Activated CD4-positive, alpha-beta T cell treated with anti-CD3 and anti-CD28 coated beads, Interleukin-2, amount 50 U/mL, for 48 hours (primary cell): ENCODE results near the gene GABARAP.
A peak's percentile ranks its signal among the peaks of the same experiment; 100 is the strongest.

Source experiments
- DNase-seq, 2 experiments: peaks; one replicate each; pipeline ENCODE4 v3.0.0-alpha.2; 2020

The GABARAP gene

DNA sequence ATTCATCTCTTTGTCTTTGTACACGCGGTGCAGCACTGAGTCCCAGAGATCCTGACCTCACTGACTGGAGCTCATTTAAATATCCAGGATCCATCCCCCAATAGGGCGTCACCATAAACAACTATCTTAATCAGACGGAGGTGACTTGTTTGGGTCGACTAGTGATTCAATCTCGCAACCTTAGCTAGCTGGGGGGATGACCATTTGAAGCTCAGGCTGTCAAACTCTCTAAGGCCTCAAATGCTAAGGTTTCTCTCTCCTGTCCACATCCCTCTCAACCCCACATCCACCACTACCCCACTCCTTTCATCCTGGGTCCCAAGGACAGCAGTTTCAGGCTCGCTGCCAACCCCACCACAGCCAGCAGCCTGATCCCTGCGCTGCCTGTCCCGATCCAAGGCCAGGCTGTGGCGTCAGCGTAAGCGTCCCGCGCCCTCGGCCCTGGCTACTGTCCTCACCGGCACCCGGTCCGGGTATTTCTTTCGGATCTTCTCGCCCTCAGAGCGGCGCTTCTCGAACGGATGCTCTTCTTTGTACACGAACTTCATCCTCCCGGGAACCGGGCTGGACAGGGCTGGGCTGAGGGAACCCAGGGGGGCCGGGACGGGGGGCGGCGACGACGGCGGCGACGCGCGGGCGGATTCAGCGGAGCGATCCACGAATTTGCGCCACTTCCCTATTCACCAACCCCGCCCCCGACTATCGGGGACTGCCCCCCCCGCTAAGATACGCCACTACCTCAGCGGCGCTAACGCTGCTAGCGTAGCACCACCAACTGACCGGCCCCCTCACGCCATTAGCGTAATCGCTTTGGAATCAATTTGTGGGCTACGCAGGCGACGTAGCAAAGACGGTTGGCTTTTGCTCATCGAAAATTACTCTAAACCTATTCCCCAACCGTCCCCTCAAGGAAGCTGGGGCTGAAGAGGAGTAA, at the start of gene GABARAP:
Gene GABARAP, minus strand, starts transcription at position 667 of the 934 bp plus-strand sequence. Its CDS starts 119 bp downstream, at position 548.
- peak; percentile 94 to 96 for DNase-seq

DNA sequence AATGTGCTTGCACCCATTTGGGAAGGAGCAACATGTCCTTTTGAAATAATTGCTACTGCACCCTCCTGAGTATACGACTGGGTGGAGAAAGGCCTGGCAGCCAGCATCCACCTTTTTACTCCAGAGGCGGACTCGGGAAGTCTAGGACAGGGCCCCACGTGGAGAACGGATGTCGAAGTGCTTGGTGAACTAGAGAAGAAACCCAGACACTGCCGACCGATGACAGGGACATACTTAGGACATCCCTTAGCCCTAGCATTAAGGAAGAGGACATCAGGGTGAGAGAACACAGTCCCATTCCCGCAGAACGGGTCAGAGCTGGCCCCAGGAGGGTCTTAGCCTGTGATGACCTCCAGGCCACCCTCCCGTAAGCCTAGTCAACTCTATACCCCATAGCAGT, 48.4 kb upstream of the GABARAP start:
- DNase-seq: no peak

DNA sequence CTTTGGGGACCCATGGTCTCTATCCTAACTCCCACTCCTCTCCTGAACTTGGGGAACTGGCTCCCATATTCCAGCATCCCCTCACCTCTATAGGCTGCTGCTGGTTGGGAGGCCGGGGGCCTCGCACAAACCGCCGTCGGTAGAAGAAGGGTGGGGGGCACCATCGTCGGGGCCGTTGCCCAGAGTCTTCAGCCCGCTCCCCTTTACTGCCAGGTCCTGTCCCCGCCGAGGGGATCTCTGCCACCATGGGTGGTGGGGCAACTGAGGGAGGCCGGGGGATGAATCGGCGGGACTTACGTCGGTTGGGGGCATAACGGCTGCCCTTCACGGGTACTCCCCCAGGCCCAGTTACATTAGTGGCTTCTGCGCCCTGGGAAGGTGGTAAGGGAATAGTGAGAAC, 47.9 kb upstream of the GABARAP start:
- DNase-seq: no peak

DNA sequence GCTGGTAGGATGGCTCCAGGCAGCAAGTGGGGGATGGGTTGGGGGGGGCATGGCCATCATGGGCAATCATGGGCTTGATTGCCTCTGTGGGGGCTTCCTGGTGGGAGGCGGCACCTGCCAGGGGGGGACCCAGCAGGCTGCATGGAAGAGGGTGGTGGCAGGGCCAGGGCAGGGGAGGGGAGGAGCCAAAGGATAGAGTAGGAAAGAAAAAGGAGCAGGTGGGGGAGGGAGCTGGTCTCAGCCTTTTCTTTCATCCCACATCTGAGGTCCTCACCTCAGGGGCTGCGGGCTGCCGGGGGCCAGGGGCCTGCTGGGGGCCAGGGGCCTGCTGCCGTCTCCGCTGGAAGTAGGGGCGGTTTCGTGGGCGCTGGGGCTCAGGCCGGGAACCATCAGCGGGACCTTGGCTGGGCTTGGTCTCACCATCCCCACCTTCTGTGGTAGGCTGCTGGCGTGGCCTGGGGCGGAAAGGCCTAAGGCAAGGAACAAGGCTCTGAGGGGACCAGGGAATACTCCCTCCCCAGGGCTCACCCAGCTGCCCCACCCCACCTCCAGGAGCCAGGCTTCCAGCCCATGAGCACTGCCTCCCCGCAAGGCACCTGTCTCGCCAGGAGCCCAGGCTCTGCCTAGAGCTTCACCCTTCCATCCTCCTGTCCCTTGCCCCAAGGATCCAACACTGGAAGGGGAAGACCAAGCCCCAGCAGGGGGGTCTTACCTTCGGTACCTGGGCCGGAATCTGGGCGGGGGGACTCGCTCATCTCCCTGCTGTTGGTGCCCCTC, 47.2 kb upstream of the GABARAP start:
- no peak for DNase-seq

DNA sequence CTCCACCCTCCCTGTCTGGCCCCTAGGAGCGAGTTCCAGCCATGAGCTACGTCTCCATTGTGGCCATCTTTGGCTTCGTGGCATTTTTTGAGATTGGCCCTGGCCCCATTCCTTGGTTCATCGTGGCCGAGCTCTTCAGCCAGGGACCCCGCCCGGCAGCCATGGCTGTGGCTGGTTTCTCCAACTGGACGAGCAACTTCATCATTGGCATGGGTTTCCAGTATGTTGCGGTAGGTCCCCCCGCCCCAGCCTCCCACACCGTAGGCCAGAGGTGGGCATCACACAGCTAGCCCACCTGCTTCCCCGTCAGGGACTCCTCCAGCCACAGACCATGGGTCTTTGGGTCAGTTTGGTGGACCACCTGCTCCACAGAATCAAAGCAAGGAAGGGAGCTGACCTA, 43.4 kb upstream of the GABARAP start:
- DNase-seq: no peak

DNA sequence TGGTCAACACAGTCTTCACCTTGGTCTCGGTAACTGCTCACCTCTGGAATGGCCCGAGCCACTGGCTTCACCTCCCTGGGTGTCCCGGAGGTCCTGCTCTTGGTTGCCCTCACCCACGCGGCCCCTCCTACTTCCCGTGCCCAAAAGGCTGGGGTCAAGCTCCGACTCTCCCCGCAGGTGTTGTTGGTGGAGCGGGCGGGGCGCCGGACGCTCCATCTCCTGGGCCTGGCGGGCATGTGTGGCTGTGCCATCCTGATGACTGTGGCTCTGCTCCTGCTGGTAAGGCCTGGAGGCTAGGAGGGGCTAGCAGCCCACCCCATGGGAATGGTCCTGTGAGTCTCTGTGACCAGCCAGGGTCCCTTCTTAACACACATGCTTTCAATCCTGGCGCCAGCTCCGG, 42.7 kb upstream of the GABARAP start:
- DNase-seq: no peak

DNA sequence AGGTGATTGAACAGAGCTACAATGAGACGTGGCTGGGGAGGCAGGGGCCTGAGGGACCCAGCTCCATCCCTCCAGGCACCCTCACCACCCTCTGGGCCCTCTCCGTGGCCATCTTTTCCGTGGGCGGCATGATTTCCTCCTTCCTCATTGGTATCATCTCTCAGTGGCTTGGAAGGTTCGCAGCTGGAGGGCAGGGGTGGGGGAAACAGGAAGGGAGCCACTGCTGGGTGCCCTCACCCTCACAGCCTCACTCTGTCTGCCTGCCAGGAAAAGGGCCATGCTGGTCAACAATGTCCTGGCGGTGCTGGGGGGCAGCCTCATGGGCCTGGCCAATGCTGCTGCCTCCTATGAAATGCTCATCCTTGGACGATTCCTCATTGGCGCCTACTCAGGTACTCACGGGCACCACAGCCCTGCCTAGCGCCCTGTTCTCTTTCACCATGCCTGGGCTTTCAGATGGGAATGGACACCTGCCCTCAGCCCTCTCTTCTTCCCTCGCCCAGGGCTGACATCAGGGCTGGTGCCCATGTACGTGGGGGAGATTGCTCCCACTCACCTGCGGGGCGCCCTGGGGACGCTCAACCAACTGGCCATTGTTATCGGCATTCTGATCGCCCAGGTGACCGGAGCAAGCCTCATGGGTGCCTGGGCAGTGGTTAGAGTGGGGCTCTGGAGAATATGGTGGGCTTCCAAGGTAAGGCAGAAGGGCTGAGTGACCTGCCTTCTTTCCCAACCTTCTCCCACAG, 41.4 kb upstream of the GABARAP start:
- no peak for DNase-seq

DNA sequence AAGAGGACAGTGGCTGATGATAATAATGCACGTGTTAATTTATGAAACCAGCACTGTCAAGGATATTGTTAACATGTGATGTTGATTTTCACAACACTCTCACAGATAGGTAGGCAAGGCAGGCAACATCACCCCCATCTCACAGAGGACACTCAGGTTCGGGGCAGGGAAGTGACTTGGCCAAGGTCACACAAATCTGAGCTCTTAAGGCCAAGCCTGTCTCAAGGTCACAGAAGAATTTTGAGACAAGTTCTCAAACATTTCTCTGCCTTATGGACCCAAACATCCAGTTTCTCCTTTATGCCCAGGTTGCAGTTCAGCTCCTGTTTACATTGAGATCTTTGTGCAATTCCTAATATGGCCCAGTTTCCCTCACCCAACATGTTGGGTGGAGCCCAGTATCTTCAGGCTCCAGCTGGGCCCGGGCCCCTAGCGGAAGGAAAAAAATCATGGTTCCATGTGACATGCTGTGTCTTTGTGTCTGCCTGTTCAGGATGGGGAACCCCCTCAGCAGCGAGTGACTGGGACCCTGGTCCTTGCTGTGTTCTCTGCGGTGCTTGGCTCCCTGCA, 40.6 kb upstream of the GABARAP start:
- DNase-seq: no peak

DNA sequence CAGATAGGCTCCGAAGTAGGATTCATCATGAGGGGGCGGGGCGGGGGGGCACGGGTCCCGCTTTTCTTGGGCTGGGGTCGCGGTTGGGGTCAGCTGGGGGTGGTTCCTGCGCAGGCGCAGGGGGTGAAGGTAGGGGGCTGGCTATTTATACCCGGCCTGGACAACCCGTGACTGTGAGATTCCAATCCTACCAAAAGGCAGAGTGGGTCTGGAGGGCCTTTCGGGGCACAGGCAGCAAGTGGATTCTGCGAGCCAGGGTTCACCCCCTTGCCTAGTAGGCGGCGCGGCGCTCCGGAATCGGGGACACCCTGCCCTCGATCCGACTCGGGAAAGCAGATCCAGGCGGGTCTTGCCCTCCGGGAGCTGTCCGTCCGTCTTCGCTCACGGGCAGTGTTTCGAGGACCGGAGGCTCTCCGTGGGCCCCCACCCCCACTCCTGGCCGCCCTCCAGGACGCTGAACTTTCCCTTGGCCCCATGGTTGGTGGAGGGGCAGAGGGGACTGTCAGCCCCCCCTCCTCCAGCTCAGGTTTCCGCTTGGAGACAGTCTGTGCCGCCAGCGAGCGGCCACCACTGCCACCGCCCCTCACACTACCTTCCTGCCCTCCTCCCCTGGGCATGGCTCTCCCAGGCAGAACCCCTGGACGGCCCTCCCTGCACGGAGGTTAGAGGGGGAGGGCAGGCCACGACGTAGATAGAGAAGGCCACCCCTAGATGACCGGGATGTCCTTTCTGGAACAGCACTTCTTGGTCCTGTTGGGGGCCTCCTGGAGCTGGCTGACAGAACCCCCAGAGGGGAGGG, 39.9 kb upstream of the GABARAP start:
- no peak for DNase-seq

DNA sequence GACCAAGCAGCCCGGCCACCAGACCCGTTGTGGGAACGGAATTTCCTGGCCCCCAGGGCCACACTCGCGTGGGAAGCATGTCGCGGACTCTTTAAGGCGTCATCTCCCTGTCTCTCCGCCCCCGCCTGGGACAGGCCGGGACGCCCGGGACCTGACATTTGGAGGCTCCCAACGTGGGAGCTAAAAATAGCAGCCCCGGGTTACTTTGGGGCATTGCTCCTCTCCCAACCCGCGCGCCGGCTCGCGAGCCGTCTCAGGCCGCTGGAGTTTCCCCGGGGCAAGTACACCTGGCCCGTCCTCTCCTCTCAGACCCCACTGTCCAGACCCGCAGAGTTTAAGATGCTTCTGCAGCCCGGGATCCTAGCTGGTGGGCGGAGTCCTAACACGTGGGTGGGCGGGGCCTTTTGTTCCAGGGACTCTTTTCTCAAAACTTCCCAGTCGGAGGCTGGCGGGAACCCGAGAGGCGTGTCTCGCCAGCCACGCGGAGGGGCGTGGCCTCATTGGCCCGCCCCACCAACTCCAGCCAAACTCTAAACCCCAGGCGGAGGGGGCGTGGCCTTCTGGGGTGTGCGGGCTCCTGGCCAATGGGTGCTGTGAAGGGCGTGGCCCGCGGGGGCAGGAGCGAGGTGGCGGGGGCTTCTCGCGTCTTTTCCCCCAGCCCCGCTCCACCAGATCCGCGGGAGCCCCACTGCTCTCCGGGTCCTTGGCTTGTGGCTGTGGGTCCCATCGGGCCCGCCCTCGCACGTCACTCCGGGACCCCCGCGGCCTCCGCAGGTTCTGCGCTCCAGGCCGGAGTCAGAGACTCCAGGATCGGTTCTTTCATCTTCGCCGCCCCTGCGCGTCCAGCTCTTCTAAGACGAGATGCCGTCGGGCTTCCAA, 39.1 kb upstream of the GABARAP start, which contains the start of gene SLC2A4:
Gene SLC2A4, plus strand, starts transcription at position 645 of the 879 bp plus-strand sequence. Its CDS starts 217 bp downstream, at position 862.
- peak; percentile 93 to 94 for DNase-seq

DNA sequence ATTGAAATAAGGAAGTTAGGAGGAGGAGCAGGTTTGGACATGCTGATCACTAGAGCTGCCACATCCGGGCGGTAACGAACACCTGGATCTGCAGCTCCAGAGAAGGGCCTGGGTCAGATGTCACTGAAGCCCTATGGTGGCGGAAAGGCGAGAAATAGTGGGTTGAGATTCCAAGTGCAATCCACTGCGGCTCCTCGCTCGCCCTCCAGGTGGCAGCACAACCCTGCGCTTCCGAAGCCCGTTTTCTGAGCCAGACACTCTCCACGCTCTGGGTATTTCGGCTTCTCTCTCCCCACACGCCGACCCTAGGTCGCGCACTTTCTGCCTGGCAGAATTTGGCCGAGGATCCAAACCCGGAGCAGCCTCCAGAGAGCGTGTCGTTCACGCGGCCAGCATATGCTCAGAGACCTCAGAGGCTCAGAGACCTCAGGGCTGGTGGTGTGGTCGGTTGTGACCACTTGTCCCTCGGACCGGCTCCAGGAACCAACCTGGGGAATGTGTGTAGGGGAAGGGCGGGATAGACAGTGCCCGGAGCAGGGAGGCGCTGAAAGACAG, 38.3 kb upstream of the GABARAP start:
- peak; percentile 86 to 90 for DNase-seq

DNA sequence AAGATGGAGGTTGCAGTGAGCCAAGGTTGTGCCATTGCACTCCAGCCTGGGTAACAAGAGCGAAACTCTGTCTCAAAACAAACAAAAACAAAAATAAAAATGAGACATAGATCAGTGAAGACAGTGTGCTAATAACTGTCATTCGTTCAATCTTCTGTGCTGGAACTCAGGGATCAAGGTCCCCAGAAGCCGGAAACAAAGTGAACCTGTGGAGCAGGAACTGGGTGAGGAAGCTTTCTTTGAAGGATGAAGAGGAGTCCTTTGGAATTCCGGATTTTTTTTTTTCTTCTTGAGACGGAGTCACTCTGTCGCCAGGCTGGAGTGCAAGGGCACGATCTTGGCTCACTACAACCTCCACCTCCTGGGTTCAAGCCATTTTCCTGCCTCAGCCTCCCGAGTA, 37.2 kb upstream of the GABARAP start:
- no peak for DNase-seq

DNA sequence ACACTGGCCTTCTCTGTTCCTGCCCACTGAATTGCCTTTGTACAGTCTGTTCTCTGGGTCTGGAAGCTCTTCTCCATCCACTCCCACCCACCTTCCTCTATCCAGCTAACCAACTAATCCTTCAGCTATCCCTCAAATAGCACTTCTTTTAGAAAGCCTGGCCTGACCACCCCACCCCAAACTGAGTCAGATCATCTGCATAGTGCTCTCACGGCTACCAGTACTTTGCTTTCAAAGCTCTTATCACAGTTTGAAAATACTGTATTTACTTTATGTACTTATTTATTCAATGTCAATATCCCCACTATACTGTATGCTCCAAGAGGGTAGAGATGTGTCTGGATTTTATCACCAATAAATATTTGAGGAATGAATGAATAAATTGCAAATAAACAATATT, 24.5 kb upstream of the GABARAP start:
- DNase-seq: no peak

DNA sequence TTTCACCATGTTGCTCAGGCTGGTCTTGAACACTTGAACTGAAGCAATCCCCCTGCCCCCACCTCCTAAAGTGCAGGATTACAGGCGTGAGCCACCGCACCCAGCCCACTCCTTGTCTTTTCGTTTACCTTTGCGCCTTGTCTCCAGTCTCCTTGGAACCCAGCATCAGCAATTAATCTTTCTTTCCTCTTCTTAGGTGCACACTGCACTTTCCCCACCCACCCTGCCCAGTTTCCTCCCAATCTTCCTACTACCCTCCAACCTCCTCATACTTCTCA, 21.5 kb upstream of the GABARAP start:
- DNase-seq: no peak

DNA sequence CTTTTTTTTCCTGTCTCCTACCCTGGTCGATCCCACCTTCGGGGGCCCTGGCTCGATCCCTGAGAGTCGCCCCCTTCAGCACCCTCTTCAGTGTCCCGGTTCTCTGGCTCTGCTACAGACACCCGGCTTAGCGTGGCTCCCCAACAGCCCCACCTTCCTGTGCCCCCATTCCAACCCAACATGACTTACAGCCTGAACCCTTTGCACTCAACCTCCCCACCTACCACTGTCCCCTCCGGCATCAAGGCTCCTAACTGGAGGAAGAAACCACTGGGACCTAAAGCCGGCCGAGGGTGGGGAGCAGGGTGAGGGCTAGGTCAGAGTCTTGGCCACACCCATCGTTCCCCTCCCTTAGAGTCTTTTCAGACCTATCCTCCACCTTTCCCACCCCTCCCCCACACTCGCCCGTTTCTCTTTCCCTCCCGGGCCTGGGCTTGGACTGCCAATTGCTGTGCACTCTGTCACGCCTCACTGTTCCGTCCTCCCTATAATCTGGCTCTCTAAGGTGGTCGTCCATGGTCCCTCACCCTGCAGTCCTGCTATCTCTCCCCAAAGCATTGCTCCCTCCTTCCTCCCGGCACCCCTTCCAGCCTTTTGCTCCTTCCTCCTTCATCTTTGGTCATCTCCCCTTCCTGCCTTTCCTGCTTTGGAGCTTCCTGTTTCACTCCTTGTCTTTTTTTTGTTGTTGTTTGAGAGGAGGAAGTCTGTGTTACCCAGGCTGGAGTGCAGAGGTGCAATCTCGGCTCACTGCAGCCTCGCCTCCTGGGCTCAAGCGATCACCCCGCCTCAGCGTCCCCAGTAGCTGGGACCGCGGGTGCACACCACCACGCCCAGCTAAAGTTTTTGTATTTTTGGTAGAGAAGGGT, 20.9 kb upstream of the GABARAP start:
- DNase-seq: peak in 1 of 2 experiments; percentile 48

DNA sequence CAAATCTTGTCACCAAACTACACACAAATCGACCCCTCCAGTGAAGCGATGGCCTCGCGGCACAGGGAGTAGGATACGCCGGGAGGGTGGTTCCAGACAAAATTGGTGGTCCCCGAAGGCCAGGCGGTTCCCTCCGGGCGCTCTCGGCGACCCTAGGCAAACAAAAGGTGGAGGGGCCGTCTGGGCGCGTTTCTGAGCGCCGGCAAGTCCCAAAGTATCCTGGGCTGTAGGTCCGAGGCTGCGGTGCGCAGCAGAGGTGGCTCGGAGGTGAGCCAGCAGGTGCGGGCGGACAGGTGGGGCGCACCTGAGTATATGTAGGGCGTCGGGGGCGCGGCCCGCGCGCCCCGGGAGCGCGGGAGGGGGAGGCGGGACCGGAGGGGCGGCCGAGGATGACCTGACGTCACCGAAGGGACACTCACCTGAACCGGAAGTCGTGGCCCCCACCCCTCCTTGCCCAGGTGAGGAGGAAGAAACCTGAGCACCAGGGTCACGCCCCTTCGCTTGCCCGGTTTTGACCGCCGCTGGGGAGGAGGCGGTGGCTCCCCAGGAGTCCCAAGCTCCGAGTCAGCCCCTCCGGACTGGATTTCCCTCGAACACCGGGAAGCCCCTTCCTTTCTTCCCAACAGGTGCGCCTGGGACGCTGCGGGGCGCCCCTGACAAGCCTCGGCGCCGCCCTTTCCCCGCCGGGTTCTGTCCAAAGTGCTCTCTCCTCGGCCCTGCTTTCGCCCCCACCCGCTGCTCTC, 20.1 kb upstream of the GABARAP start, which contains the start of gene CLDN7:
Gene CLDN7, minus strand, starts transcription at position 287 of the 743 bp plus-strand sequence. CDS start 435 bp downstream, outside the sequence.
- DNase-seq: no peak

DNA sequence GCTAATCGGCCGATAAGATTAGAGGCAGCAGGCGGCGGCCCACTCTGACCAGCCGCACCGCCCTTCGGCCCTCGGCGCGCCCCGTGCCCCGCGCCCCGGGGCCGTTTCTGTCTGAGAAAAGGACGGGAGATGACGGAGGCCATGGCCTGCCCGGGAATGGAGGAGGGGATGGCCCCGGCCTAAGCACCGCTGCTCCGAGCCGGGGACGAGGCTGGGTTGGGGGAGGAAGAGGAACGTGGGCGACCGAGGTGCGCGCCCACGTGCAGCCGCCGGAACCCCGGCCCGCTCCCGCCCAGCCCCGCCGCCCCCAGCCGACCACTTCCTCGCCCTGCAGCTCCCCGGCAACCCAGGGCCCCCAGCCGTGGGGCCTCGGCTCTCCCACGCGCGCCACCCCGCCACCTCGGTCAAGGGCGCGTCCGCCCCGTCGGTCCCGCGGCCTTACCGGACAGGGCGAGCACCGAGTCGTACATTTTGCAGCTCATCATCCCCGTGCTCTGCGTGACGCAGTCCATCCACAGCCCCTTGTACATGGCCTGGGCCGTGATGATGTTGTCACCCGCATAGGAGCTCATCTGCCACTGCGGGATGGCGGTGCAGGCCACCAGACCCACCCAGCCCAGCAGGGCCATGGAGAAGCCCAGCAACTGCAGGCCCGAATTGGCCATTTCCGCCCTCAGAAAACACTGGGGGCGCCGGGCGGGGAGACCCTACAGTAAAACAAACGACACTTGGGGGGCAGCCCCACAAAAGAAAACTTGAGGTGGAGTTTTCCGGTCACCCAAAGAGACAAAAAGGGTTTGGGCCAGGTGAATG, 19.3 kb upstream of the GABARAP start:
- peak in 1 of 2 experiments; percentile 23 for DNase-seq
